T47D (cell line): ENCODE results near the gene PPARGC1A.

Source experiments
- DNase-seq, 2 experiments: peaks; one replicate each; pipeline versions ENCODE4 v3.0.0 to v3.0.0-alpha.2; 2011 to 2012; ENCODE audit warnings: low read depth in 1 of 2, low spot score in 1 of 2
- JUND ChIP-seq: IDR thresholded peaks from 2 replicates; pipeline ENCODE4 v1.6.1; 2012; ENCODE audit warnings: low read depth
- in situ Hi-C: cut with HindIII; loops from 2 replicates; pipeline ENCODE4 v1.10.0; 2016; ENCODE audit warnings: low sequenced_read_pairs, low pct_unique_long_range_greater_than_20kb

PPARGC1A gene

GRCh38 chr4:23838607-23839006 is 51.2 kb downstream of the PPARGC1A start:
- in situ Hi-C loops, result no loop called here
- TF ChIP-seq JUND, result no peak
- no peak for DNase-seq

GRCh38 chr4:23838131-23838530 is 51.7 kb downstream of the PPARGC1A start:
- no peak for TF ChIP-seq JUND
- no peak for DNase-seq
- in situ Hi-C loops, result no loop called here

GRCh38 chr4:23837371-23837770 is 52.5 kb downstream of the PPARGC1A start:
- TF ChIP-seq JUND, result no peak
- no peak for DNase-seq
- in situ Hi-C loops, result no loop called here

GRCh38 chr4:23835774-23836478 is 53.9 kb downstream of the PPARGC1A start:
- no peak for DNase-seq
- TF ChIP-seq JUND, result no peak
- in situ Hi-C loops, result no loop called here

- no peak for TF ChIP-seq JUND
- no peak for DNase-seq
- in situ Hi-C loops, result no loop called here
Observed at GRCh38 chr4:23828779-23829178, 61.1 kb downstream of the PPARGC1A start.

- in situ Hi-C loops, result no loop called here
- DNase-seq, result no peak
- TF ChIP-seq JUND, result no peak
Observed at GRCh38 chr4:23828020-23828715, 61.7 kb downstream of the PPARGC1A start.

- TF ChIP-seq JUND, result no peak
- in situ Hi-C loops, result no loop called here
- DNase-seq, result peak in 1 of 2 experiments; percentile 11
Observed at GRCh38 chr4:23822181-23822580, 67.7 kb downstream of the PPARGC1A start.

- no peak for TF ChIP-seq JUND
- no peak for DNase-seq
- in situ Hi-C loops, result no loop called here
Observed at GRCh38 chr4:23819041-23819511, 70.8 kb downstream of the PPARGC1A start.

- DNase-seq, result no peak
- no peak for TF ChIP-seq JUND
- in situ Hi-C loops, result no loop called here
Observed at GRCh38 chr4:23818097-23818885, 71.6 kb downstream of the PPARGC1A start.

- in situ Hi-C loops, result no loop called here
- TF ChIP-seq JUND, result no peak
- DNase-seq, result no peak
Observed at GRCh38 chr4:23814996-23815660, 74.7 kb downstream of the PPARGC1A start.

- in situ Hi-C loops, result no loop called here
- no peak for TF ChIP-seq JUND
- DNase-seq, result no peak
Observed at GRCh38 chr4:23814587-23814986, 75.3 kb downstream of the PPARGC1A start.

- DNase-seq, result no peak
- in situ Hi-C loops, result no loop called here
- no peak for TF ChIP-seq JUND
Observed at GRCh38 chr4:23811161-23811560, 78.7 kb downstream of the PPARGC1A start.
